GM12878 (cell line): ENCODE measurements around the gene PIGV. TPM values are rescaled to one million over a fixed set of nuclear protein-coding genes. Genes with fewer than 3 reads are reported as not detected.

ENCODE experiments used
- ATAC-seq: fragments of 200-7000 bp; cut with Tn5 transposase; 3 replicates; pipeline ENCODE4 v1.9.1; 2020; ENCODE audit warnings: mild to moderate bottlenecking, moderate library complexity
- BruUV-seq: library from RNA; stranded (reverse); fragments of 400-500 nt; replicated peaks from 2 replicates; lab custom pipeline; 2021; lab: Mats Ljungman, UMichigan
- CTCF ChIA-PET: fragments of 300-600 bp; sonication (Branson Sonifier 250); formaldehyde crosslinking; extraction: SDS; loops from one replicate; lab custom pipeline; 2021; ENCODE audit warnings: inconsistent platforms; lab: Yijun Ruan, JAX
- POLR2A ChIA-PET: fragments of 350-600 bp; formaldehyde crosslinking; extraction: SDS; loops from one replicate; lab custom pipeline; 2021; ENCODE audit warnings: inconsistent platforms; lab: Charles Lee
- RAD21 ChIA-PET: fragments of 300-600 bp; sonication (Branson Sonifier 250); formaldehyde crosslinking; loops from one replicate; lab custom pipeline; 2023; ENCODE audit warnings: antibody characterized with exemption; ENCODE audit not compliant: unreplicated experiment; lab: Charles Lee
- SMC1A ChIA-PET: fragments of 300-600 bp; sonication (Branson Sonifier 250); formaldehyde crosslinking; loops from one replicate; lab custom pipeline; 2023; ENCODE audit not compliant: unreplicated experiment, uncharacterized antibody; lab: Charles Lee
- DNase-seq: peaks from one replicate; pipeline ENCODE4 v3.0.0-alpha.2; 2011; ENCODE audit warnings: low read depth, low spot score
- FAIRE-seq: peaks from 3 replicates; lab custom pipeline; 2011; peaks lifted over from hg19 to GRCh38; lab: Jason Lieb, UNC
- H2AFZ ChIP-seq: 2 replicates; pipeline ENCODE4 v1.6.0; 2011; ENCODE audit warnings: low read depth, low read length, control low read depth; ENCODE audit not compliant: control insufficient read depth
- H3K27ac ChIP-seq: 2 replicates; pipeline ENCODE4 v1.5.1; 2011; ENCODE audit warnings: control low read depth; ENCODE audit not compliant: control insufficient read depth, insufficient read depth
- H3K27me3 ChIP-seq, 2 experiments: replicated peaks in 1 of 2; 2 replicates each; pipeline versions ENCODE4 v1.6.0 to v1.6.1; 2011; ENCODE audit warnings: low read length in 1 of 2; ENCODE audit not compliant: control insufficient read depth in 2 of 2, insufficient read depth in 2 of 2
- H3K36me3 ChIP-seq, 2 experiments: 2 replicates each; pipeline ENCODE4 v1.5.1; 2011; ENCODE audit warnings: low read length in 1 of 2; ENCODE audit not compliant: control insufficient read depth in 2 of 2, insufficient read depth in 2 of 2
- H3K4me1 ChIP-seq: 2 replicates; pipeline ENCODE4 v1.6.1; 2011; ENCODE audit warnings: mild to moderate bottlenecking, low read length, moderate library complexity, mixed read lengths; ENCODE audit not compliant: control insufficient read depth, insufficient read depth
- H3K4me2 ChIP-seq: 2 replicates; pipeline ENCODE4 v1.6.0; 2011; ENCODE audit warnings: control low read depth; ENCODE audit not compliant: control insufficient read depth, insufficient read depth
- H3K4me3 ChIP-seq: fragments of 200-600 bp; sonication (generic); 2 replicates; pipeline ENCODE4 v1.5.1; 2016
- H3K79me2 ChIP-seq: 2 replicates; pipeline ENCODE4 v1.6.0; 2011; ENCODE audit warnings: low read length; ENCODE audit not compliant: control insufficient read depth, insufficient read depth
- H3K9ac ChIP-seq: 2 replicates; pipeline ENCODE4 v1.8.0; 2011; ENCODE audit warnings: low read length, control low read depth, mixed read lengths; ENCODE audit not compliant: control insufficient read depth, insufficient read depth
- H3K9me3 ChIP-seq: replicated peaks from 3 replicates; pipeline ENCODE4 v1.5.1; 2011; ENCODE audit warnings: mild to moderate bottlenecking, low read length; ENCODE audit not compliant: control insufficient read depth, insufficient read depth
- H4K20me1 ChIP-seq: 2 replicates; pipeline ENCODE4 v1.6.0; 2011; ENCODE audit not compliant: control insufficient read depth, insufficient read depth
- ATF7 ChIP-seq: fragments of 450-650 bp; IDR thresholded peaks from 2 replicates; pipeline ENCODE4 v1.6.1; 2016; ENCODE audit warnings: low read depth, mild to moderate bottlenecking
- JUND ChIP-seq: IDR thresholded peaks from 2 replicates; pipeline ENCODE4 v1.6.1; 2012; ENCODE audit warnings: low read depth, mild to moderate bottlenecking, low read length, improper control_type of control experiment, moderate library complexity
- SMARCA5 ChIP-seq: fragments of 450-650 bp; IDR thresholded peaks from 2 replicates; pipeline ENCODE4 v1.6.1; 2017; ENCODE audit warnings: mild to moderate bottlenecking
- WRNIP1 ChIP-seq: IDR thresholded peaks from 2 replicates; pipeline ENCODE4 v1.6.1; 2011; ENCODE audit warnings: low read depth, low read length, improper control_type of control experiment, borderline replicate concordance
- WGBS: methylation state at CpG from one replicate; pipeline ENCODE4 v1.1.6; 2016; ENCODE audit warnings: low lambda C conversion rate; ENCODE audit not compliant: insufficient replicate concordance, insufficient coverage; ENCODE audit errors: missing lambda C conversion rate; 5-methylcytosine and 5-hydroxymethylcytosine counted together
- in situ Hi-C: fragments of 300-500 bp; cut with MboI; formaldehyde crosslinking; loops from 9 replicates; pipeline ENCODE4 v1.14.3; 2018; ENCODE audit warnings: mixed read lengths
- intact Hi-C: fragments of 100-400 bp; cut with micrococcal nuclease; formaldehyde crosslinking; loops from one replicate; pipeline ENCODE4 v1.14.2; 2022; ENCODE audit not compliant: unreplicated experiment
- polyA plus RNA-seq, 11 experiments: library from polyadenylated mRNA; depleted of rRNA in 4 of 11; unstranded in 6 of 11; stranded (reverse) in 5 of 11; fragments of >200 nt; fragmentation: Nextera tagmentation in 4 of 11; fragmentation: Illumina TruSeq in 1 of 11; extraction: Ambion mirVana in 4 of 11; extraction: Trizol in 1 of 11; gene quantifications; 1 replicate in 1 of 11; 2 replicates in 10 of 11; pipeline versions ENCODE4 v1.2.1 to v1.2.3, GENCODE V29; 2011 to 2016; ENCODE audit warnings: inconsistent platforms in 2 of 11, missing spikeins in 2 of 11, low read depth in 1 of 11
- total RNA-seq, 4 experiments: library from RNA; depleted of rRNA in 3 of 4; stranded (reverse); fragments of >200 nt in 3 of 4; fragmentation: Illumina TruSeq in 1 of 4; extraction: Trizol in 1 of 4; gene quantifications; 2 replicates each; pipeline versions ENCODE4 v1.2.1 to v1.2.3, GENCODE V29; 2013 to 2021
- TF ChIP-seq, protein P1 (sequence below): fragments of 450-650 bp; IDR thresholded peaks from 2 replicates; pipeline ENCODE4 v1.6.1; 2017; ENCODE audit warnings: mild to moderate bottlenecking, low read depth, inconsistent platforms; ENCODE audit not compliant: poor library complexity, severe bottlenecking
- TF ChIP-seq, protein P2 (sequence below): IDR thresholded peaks from 2 replicates; pipeline ENCODE4 v1.6.1; 2011; ENCODE audit warnings: mild to moderate bottlenecking, low read depth, low read length, moderate library complexity; ENCODE audit not compliant: insufficient replicate concordance

Gene PIGV
- total and polyA plus RNA-seq, 10 of the 15 experiments (the other 5 are each of a cell fraction or from before 2014, with no cell fraction given): 8.8 to 18.1 (median 11.9) TPM

DNA sequence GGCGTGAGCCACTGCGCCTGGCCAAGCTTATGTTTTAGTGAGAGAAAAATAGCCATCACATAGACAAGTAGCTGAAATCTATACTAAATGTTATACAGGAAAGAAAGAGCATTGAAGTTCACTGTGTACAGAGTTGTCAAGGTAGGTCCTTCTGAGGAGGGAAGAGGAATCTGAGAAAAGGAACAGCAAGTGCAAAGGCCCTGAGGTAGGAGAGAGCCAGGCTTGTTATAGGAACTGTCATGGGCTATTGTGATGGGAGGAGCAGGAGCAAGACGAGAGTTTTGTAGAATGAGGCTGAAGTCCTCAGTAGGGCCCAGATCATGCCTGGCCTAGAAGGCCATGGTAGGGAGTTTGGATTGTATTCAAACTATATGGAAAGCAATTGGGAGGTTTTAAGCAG, 43.3 kb downstream of the PIGV start:
- TF ChIP-seq, protein P1, sequence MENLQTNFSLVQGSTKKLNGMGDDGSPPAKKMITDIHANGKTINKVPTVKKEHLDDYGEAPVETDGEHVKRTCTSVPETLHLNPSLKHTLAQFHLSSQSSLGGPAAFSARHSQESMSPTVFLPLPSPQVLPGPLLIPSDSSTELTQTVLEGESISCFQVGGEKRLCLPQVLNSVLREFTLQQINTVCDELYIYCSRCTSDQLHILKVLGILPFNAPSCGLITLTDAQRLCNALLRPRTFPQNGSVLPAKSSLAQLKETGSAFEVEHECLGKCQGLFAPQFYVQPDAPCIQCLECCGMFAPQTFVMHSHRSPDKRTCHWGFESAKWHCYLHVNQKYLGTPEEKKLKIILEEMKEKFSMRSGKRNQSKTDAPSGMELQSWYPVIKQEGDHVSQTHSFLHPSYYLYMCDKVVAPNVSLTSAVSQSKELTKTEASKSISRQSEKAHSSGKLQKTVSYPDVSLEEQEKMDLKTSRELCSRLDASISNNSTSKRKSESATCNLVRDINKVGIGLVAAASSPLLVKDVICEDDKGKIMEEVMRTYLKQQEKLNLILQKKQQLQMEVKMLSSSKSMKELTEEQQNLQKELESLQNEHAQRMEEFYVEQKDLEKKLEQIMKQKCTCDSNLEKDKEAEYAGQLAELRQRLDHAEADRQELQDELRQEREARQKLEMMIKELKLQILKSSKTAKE: no peak
- TF ChIP-seq ATF7 (no peak), SMARCA5 (0 out of 2 replicates have a peak, but pooled peaks have one; percentile 58), JUND (no peak), WRNIP1 (no peak)
- TF ChIP-seq, protein P2, sequence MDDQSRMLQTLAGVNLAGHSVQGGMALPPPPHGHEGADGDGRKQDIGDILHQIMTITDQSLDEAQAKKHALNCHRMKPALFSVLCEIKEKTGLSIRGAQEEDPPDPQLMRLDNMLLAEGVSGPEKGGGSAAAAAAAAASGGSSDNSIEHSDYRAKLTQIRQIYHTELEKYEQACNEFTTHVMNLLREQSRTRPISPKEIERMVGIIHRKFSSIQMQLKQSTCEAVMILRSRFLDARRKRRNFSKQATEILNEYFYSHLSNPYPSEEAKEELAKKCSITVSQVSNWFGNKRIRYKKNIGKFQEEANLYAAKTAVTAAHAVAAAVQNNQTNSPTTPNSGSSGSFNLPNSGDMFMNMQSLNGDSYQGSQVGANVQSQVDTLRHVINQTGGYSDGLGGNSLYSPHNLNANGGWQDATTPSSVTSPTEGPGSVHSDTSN: no peak
- TF ChIP-seq, all 136 proteins: peak for 1
- DNase-seq: no peak
- peaks cover 5 to 27% of the 10 kb centered on the region in 2 experiments for H3K36me3 ChIP-seq
- BruUV-seq: no TSS peak
- ChIA-PET POLR2A (interaction anchor here (0.5 to 7.6 kb wide), 7 partner anchors 8 to 392 kb away, joined by 3 to 56 read pairs (median 6); no protein-coding TSS in a partner anchor), CTCF (interaction anchor here (1.1 to 7.7 kb wide), 9 partner anchors 8 to 229 kb away, joined by 4 to 117 read pairs (median 6); no protein-coding TSS in a partner anchor), SMC1A (interaction anchor here (0.8 to 7.2 kb wide), 7 partner anchors 8 to 228 kb away, joined by 3 to 57 read pairs (median 10); partner anchors contain the start of gene PIGV), RAD21 (interaction anchor here (0.6 to 3.6 kb wide), 8 partner anchors 10 to 193 kb away, joined by 3 to 26 read pairs (median 6); no protein-coding TSS in a partner anchor)
- no peak overlapping the region for H2AFZ ChIP-seq
- H3K9me3 ChIP-seq: no peaks in the 10 kb centered on the region
- intact Hi-C loops: no loop called here
- peak overlapping the region; percentile 46 for H3K4me3 ChIP-seq
- peaks cover 37% of the 10 kb centered on the region for H3K4me1 ChIP-seq
- H3K27me3 ChIP-seq: no peaks in the 10 kb centered on the region
- peak overlapping the region; percentile 10 for H3K4me2 ChIP-seq
- ATAC-seq: no peak
- in situ Hi-C loops: no loop called here
- 98% methylated on average over 3 of the region's 3 CpGs for WGBS
- FAIRE-seq: no peak
- peak overlapping the region; percentile 24 for H3K27ac ChIP-seq
- no peaks in the 10 kb centered on the region for H4K20me1 ChIP-seq
- peaks cover 73% of the 10 kb centered on the region for H3K79me2 ChIP-seq
- no peak overlapping the region; the same call in 1 of the 2 replicates for H3K9ac ChIP-seq
